GM12878 (cell line): ENCODE data around the gene MSMB. TPM values are rescaled to one million over a fixed set of nuclear protein-coding genes. Genes with fewer than 3 reads are reported as not detected.

ENCODE experiments used
- ATAC-seq: fragments of 200-7000 bp; cut with Tn5 transposase; 3 replicates; pipeline ENCODE4 v1.9.1; 2020; ENCODE audit warnings: mild to moderate bottlenecking, moderate library complexity
- BruUV-seq: library from RNA; stranded (reverse); fragments of 400-500 nt; replicated peaks from 2 replicates; lab custom pipeline; 2021; lab: Mats Ljungman, UMichigan
- CTCF ChIA-PET: fragments of 300-600 bp; sonication (Branson Sonifier 250); formaldehyde crosslinking; extraction: SDS; loops from one replicate; lab custom pipeline; 2021; ENCODE audit warnings: inconsistent platforms; lab: Yijun Ruan, JAX
- POLR2A ChIA-PET: fragments of 350-600 bp; formaldehyde crosslinking; extraction: SDS; loops from one replicate; lab custom pipeline; 2021; ENCODE audit warnings: inconsistent platforms; lab: Charles Lee
- RAD21 ChIA-PET: fragments of 300-600 bp; sonication (Branson Sonifier 250); formaldehyde crosslinking; loops from one replicate; lab custom pipeline; 2023; ENCODE audit warnings: antibody characterized with exemption; ENCODE audit not compliant: unreplicated experiment; lab: Charles Lee
- SMC1A ChIA-PET: fragments of 300-600 bp; sonication (Branson Sonifier 250); formaldehyde crosslinking; loops from one replicate; lab custom pipeline; 2023; ENCODE audit not compliant: unreplicated experiment, uncharacterized antibody; lab: Charles Lee
- DNase-seq: peaks from one replicate; pipeline ENCODE4 v3.0.0-alpha.2; 2011; ENCODE audit warnings: low read depth, low spot score
- FAIRE-seq: peaks from 3 replicates; lab custom pipeline; 2011; peaks lifted over from hg19 to GRCh38; lab: Jason Lieb, UNC
- H2AFZ ChIP-seq: 2 replicates; pipeline ENCODE4 v1.6.0; 2011; ENCODE audit warnings: low read depth, low read length, control low read depth; ENCODE audit not compliant: control insufficient read depth
- H3K27ac ChIP-seq: 2 replicates; pipeline ENCODE4 v1.5.1; 2011; ENCODE audit warnings: control low read depth; ENCODE audit not compliant: control insufficient read depth, insufficient read depth
- H3K27me3 ChIP-seq, 2 experiments: replicated peaks in 1 of 2; 2 replicates each; pipeline versions ENCODE4 v1.6.0 to v1.6.1; 2011; ENCODE audit warnings: low read length in 1 of 2; ENCODE audit not compliant: control insufficient read depth in 2 of 2, insufficient read depth in 2 of 2
- H3K36me3 ChIP-seq, 2 experiments: 2 replicates each; pipeline ENCODE4 v1.5.1; 2011; ENCODE audit warnings: low read length in 1 of 2; ENCODE audit not compliant: control insufficient read depth in 2 of 2, insufficient read depth in 2 of 2
- H3K4me1 ChIP-seq: 2 replicates; pipeline ENCODE4 v1.6.1; 2011; ENCODE audit warnings: mild to moderate bottlenecking, low read length, moderate library complexity, mixed read lengths; ENCODE audit not compliant: control insufficient read depth, insufficient read depth
- H3K4me2 ChIP-seq: 2 replicates; pipeline ENCODE4 v1.6.0; 2011; ENCODE audit warnings: control low read depth; ENCODE audit not compliant: control insufficient read depth, insufficient read depth
- H3K4me3 ChIP-seq: fragments of 200-600 bp; sonication (generic); 2 replicates; pipeline ENCODE4 v1.5.1; 2016
- H3K79me2 ChIP-seq: 2 replicates; pipeline ENCODE4 v1.6.0; 2011; ENCODE audit warnings: low read length; ENCODE audit not compliant: control insufficient read depth, insufficient read depth
- H3K9ac ChIP-seq: 2 replicates; pipeline ENCODE4 v1.8.0; 2011; ENCODE audit warnings: low read length, control low read depth, mixed read lengths; ENCODE audit not compliant: control insufficient read depth, insufficient read depth
- H3K9me3 ChIP-seq: replicated peaks from 3 replicates; pipeline ENCODE4 v1.5.1; 2011; ENCODE audit warnings: mild to moderate bottlenecking, low read length; ENCODE audit not compliant: control insufficient read depth, insufficient read depth
- H4K20me1 ChIP-seq: 2 replicates; pipeline ENCODE4 v1.6.0; 2011; ENCODE audit not compliant: control insufficient read depth, insufficient read depth
- BACH1 ChIP-seq: fragments of 450-650 bp; IDR thresholded peaks from 2 replicates; pipeline ENCODE4 v1.6.1; 2017; ENCODE audit warnings: mild to moderate bottlenecking, borderline replicate concordance
- BRCA1 ChIP-seq: IDR thresholded peaks from 2 replicates; pipeline ENCODE4 v1.6.1; 2011; ENCODE audit warnings: low read depth, low read length, improper control_type of control experiment
- CREM ChIP-seq: IDR thresholded peaks from 2 replicates; pipeline ENCODE4 v1.6.1; 2014; ENCODE audit warnings: antibody characterized with exemption, low read depth
- FOXK2 ChIP-seq: fragments of 450-650 bp; IDR thresholded peaks from 2 replicates; pipeline ENCODE4 v1.6.1; 2017; ENCODE audit warnings: mild to moderate bottlenecking, moderate library complexity
- GATAD2B ChIP-seq: fragments of 450-650 bp; conservative IDR thresholded peaks from 2 replicates; pipeline ENCODE4 v1.6.1; 2017; ENCODE audit warnings: low read depth, mild to moderate bottlenecking, moderate library complexity
- HDAC2 ChIP-seq: fragments of 200-600 bp; sonication (generic); IDR thresholded peaks from 2 replicates; pipeline ENCODE4 v1.6.1; 2017
- KLF5 ChIP-seq: fragments of 450-650 bp; IDR thresholded peaks from 2 replicates; pipeline ENCODE4 v1.6.1; 2014; ENCODE audit warnings: mild to moderate bottlenecking; ENCODE audit not compliant: partially characterized antibody
- SP1 ChIP-seq: IDR thresholded peaks from one replicate; pipeline ENCODE4 v1.6.1; 2011; ENCODE audit warnings: low read depth, low read length
- ZNF217 ChIP-seq: fragments of 450-650 bp; IDR thresholded peaks from 2 replicates; pipeline ENCODE4 v1.6.1; 2017; ENCODE audit warnings: antibody characterized with exemption, mild to moderate bottlenecking
- WGBS: methylation state at CpG from one replicate; pipeline ENCODE4 v1.1.6; 2016; ENCODE audit warnings: low lambda C conversion rate; ENCODE audit not compliant: insufficient replicate concordance, insufficient coverage; ENCODE audit errors: missing lambda C conversion rate; 5-methylcytosine and 5-hydroxymethylcytosine counted together
- in situ Hi-C: fragments of 300-500 bp; cut with MboI; formaldehyde crosslinking; loops from 9 replicates; pipeline ENCODE4 v1.14.3; 2018; ENCODE audit warnings: mixed read lengths
- intact Hi-C: fragments of 100-400 bp; cut with micrococcal nuclease; formaldehyde crosslinking; loops from one replicate; pipeline ENCODE4 v1.14.2; 2022; ENCODE audit not compliant: unreplicated experiment
- polyA plus RNA-seq, 11 experiments: library from polyadenylated mRNA; depleted of rRNA in 4 of 11; unstranded in 6 of 11; stranded (reverse) in 5 of 11; fragments of >200 nt; fragmentation: Nextera tagmentation in 4 of 11; fragmentation: Illumina TruSeq in 1 of 11; extraction: Ambion mirVana in 4 of 11; extraction: Trizol in 1 of 11; gene quantifications; 1 replicate in 1 of 11; 2 replicates in 10 of 11; pipeline versions ENCODE4 v1.2.1 to v1.2.3, GENCODE V29; 2011 to 2016; ENCODE audit warnings: inconsistent platforms in 2 of 11, missing spikeins in 2 of 11, low read depth in 1 of 11
- total RNA-seq, 4 experiments: library from RNA; depleted of rRNA in 3 of 4; stranded (reverse); fragments of >200 nt in 3 of 4; fragmentation: Illumina TruSeq in 1 of 4; extraction: Trizol in 1 of 4; gene quantifications; 2 replicates each; pipeline versions ENCODE4 v1.2.1 to v1.2.3, GENCODE V29; 2013 to 2021
- TF ChIP-seq, protein P1 (sequence below): fragments of 450-650 bp; conservative IDR thresholded peaks from 2 replicates; pipeline ENCODE4 v1.6.1; 2017; ENCODE audit warnings: mild to moderate bottlenecking, moderate library complexity
- TF ChIP-seq, protein P2 (sequence below): fragments of 450-650 bp; IDR thresholded peaks from 2 replicates; pipeline ENCODE4 v1.6.1; 2017; ENCODE audit warnings: mild to moderate bottlenecking
- TF ChIP-seq, protein P3 (sequence below): fragments of 450-650 bp; IDR thresholded peaks from 2 replicates; pipeline ENCODE4 v1.6.1; 2016; ENCODE audit warnings: mild to moderate bottlenecking
- TF ChIP-seq, protein P4 (sequence below): fragments of 450-650 bp; IDR thresholded peaks from 2 replicates; pipeline ENCODE4 v1.6.1; 2017; ENCODE audit warnings: mild to moderate bottlenecking, moderate library complexity
- TF ChIP-seq, protein P5 (sequence below): IDR thresholded peaks from 2 replicates; pipeline ENCODE4 v1.6.1; 2012; ENCODE audit warnings: low read depth, low read length, improper control_type of control experiment

The MSMB gene
- total and polyA plus RNA-seq, 10 of the 15 experiments (the other 5 are each of a cell fraction or from before 2014, with no cell fraction given): not detected

DNA sequence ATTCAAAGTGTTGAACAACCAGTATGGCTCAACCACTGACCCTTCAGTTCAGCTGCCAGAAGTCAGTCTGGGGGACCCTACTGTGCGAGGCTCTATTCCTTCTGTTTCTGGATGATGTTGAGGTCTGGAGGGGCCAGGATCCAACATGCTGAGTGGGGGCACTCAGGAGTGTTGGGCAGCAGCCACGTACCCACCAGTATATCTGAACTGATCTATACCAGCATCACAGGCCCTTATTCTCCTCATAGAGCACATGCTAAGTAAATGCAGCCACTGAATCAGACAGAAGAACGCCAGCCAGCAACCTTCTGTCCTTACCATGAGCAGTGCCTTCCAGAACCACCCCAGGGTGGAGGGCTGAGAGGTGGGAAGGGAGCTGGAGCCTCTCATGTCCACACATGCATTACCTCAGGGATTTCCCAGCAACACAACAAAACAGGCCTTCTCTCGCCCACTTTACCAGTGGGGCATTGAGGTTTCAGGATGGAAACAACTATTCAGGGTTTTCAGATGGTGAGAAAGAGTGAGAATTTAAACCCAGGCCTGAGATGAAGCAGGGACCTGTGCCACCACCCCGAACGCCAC lies 6.8 kb upstream of the MSMB start:
- H3K9me3 ChIP-seq: no peaks in the 10 kb centered on the region
- intact Hi-C loops: no loop called here
- H3K36me3 ChIP-seq: no peaks in the 10 kb centered on the region
- H3K9ac ChIP-seq: no peak overlapping the region
- ChIA-PET RAD21 (interaction anchor here (0.6 kb wide), 1 partner anchor 166 kb away, joined by 4 read pairs; no protein-coding TSS in a partner anchor), POLR2A (no interaction called here), SMC1A (interaction anchor here (1.0 kb wide), 1 partner anchor 9 kb away, joined by 4 read pairs; no protein-coding TSS in a partner anchor), CTCF (no interaction called here)
- no peak overlapping the region for H3K4me3 ChIP-seq
- H3K27me3 ChIP-seq: no peaks in the 10 kb centered on the region
- BruUV-seq: no TSS peak
- no peaks in the 10 kb centered on the region for H3K4me1 ChIP-seq
- no peak overlapping the region for H3K4me2 ChIP-seq
- DNase-seq (no peak), ATAC-seq (no peak), FAIRE-seq (no peak)
- H3K27ac ChIP-seq: no peak overlapping the region
- H3K79me2 ChIP-seq: no peaks in the 10 kb centered on the region
- H2AFZ ChIP-seq: no peak overlapping the region
- WGBS: 17% methylated on average over 6 of the region's 6 CpGs
- H4K20me1 ChIP-seq: no peaks in the 10 kb centered on the region
- in situ Hi-C loops: no loop called here
- no peak for TF ChIP-seq BRCA1
- no peak for TF ChIP-seq HDAC2
- TF ChIP-seq, protein P1, sequence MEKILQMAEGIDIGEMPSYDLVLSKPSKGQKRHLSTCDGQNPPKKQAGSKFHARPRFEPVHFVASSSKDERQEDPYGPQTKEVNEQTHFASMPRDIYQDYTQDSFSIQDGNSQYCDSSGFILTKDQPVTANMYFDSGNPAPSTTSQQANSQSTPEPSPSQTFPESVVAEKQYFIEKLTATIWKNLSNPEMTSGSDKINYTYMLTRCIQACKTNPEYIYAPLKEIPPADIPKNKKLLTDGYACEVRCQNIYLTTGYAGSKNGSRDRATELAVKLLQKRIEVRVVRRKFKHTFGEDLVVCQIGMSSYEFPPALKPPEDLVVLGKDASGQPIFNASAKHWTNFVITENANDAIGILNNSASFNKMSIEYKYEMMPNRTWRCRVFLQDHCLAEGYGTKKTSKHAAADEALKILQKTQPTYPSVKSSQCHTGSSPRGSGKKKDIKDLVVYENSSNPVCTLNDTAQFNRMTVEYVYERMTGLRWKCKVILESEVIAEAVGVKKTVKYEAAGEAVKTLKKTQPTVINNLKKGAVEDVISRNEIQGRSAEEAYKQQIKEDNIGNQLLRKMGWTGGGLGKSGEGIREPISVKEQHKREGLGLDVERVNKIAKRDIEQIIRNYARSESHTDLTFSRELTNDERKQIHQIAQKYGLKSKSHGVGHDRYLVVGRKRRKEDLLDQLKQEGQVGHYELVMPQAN: no peak
- no peak for TF ChIP-seq BACH1
- no peak for TF ChIP-seq SP1
- TF ChIP-seq, protein P2, sequence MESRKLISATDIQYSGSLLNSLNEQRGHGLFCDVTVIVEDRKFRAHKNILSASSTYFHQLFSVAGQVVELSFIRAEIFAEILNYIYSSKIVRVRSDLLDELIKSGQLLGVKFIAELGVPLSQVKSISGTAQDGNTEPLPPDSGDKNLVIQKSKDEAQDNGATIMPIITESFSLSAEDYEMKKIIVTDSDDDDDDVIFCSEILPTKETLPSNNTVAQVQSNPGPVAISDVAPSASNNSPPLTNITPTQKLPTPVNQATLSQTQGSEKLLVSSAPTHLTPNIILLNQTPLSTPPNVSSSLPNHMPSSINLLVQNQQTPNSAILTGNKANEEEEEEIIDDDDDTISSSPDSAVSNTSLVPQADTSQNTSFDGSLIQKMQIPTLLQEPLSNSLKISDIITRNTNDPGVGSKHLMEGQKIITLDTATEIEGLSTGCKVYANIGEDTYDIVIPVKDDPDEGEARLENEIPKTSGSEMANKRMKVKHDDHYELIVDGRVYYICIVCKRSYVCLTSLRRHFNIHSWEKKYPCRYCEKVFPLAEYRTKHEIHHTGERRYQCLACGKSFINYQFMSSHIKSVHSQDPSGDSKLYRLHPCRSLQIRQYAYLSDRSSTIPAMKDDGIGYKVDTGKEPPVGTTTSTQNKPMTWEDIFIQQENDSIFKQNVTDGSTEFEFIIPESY: no peak
- TF ChIP-seq KLF5: no peak
- TF ChIP-seq, protein P3, sequence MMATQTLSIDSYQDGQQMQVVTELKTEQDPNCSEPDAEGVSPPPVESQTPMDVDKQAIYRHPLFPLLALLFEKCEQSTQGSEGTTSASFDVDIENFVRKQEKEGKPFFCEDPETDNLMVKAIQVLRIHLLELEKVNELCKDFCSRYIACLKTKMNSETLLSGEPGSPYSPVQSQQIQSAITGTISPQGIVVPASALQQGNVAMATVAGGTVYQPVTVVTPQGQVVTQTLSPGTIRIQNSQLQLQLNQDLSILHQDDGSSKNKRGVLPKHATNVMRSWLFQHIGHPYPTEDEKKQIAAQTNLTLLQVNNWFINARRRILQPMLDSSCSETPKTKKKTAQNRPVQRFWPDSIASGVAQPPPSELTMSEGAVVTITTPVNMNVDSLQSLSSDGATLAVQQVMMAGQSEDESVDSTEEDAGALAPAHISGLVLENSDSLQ: no peak
- TF ChIP-seq FOXK2: no peak
- TF ChIP-seq GATAD2B: no peak
- TF ChIP-seq, protein P4, sequence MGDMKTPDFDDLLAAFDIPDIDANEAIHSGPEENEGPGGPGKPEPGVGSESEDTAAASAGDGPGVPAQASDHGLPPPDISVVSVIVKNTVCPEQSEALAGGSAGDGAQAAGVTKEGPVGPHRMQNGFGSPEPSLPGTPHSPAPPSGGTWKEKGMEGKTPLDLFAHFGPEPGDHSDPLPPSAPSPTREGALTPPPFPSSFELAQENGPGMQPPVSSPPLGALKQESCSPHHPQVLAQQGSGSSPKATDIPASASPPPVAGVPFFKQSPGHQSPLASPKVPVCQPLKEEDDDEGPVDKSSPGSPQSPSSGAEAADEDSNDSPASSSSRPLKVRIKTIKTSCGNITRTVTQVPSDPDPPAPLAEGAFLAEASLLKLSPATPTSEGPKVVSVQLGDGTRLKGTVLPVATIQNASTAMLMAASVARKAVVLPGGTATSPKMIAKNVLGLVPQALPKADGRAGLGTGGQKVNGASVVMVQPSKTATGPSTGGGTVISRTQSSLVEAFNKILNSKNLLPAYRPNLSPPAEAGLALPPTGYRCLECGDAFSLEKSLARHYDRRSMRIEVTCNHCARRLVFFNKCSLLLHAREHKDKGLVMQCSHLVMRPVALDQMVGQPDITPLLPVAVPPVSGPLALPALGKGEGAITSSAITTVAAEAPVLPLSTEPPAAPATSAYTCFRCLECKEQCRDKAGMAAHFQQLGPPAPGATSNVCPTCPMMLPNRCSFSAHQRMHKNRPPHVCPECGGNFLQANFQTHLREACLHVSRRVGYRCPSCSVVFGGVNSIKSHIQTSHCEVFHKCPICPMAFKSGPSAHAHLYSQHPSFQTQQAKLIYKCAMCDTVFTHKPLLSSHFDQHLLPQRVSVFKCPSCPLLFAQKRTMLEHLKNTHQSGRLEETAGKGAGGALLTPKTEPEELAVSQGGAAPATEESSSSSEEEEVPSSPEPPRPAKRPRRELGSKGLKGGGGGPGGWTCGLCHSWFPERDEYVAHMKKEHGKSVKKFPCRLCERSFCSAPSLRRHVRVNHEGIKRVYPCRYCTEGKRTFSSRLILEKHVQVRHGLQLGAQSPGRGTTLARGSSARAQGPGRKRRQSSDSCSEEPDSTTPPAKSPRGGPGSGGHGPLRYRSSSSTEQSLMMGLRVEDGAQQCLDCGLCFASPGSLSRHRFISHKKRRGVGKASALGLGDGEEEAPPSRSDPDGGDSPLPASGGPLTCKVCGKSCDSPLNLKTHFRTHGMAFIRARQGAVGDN: no peak
- no peak for TF ChIP-seq CREM
- TF ChIP-seq, protein P5, sequence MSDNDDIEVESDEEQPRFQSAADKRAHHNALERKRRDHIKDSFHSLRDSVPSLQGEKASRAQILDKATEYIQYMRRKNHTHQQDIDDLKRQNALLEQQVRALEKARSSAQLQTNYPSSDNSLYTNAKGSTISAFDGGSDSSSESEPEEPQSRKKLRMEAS: no peak
- no peak for TF ChIP-seq ZNF217
